ENCODE data around the gene REEP1.

Gene REEP1

DNA sequence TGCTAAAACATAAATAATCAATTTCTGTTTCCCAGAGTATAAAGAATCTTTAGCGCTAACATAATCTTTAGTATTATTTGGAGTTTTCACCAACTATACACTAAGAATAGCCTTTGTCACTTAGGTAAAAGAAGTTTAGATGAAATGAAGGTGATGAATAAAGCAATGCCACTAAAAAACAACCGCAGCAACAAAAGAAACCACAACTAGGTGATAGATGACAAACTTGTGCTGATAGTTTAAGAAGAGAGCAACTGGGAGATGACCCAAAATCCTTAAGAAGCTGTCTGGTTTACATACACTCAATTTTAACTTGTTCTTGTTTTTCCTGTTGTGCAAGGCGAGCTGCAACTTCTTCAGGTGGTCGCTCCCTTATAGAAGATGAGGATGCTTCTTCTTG lies 167.0 kb downstream of the REEP1 start:
- in situ Hi-C loops (cut with HindIII; ENCODE audit: low sequenced_read_pairs): no loop called here
- DNase-seq (ENCODE audit: low read depth): no peak
- TF ChIP-seq, protein P1, sequence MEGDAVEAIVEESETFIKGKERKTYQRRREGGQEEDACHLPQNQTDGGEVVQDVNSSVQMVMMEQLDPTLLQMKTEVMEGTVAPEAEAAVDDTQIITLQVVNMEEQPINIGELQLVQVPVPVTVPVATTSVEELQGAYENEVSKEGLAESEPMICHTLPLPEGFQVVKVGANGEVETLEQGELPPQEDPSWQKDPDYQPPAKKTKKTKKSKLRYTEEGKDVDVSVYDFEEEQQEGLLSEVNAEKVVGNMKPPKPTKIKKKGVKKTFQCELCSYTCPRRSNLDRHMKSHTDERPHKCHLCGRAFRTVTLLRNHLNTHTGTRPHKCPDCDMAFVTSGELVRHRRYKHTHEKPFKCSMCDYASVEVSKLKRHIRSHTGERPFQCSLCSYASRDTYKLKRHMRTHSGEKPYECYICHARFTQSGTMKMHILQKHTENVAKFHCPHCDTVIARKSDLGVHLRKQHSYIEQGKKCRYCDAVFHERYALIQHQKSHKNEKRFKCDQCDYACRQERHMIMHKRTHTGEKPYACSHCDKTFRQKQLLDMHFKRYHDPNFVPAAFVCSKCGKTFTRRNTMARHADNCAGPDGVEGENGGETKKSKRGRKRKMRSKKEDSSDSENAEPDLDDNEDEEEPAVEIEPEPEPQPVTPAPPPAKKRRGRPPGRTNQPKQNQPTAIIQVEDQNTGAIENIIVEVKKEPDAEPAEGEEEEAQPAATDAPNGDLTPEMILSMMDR (IDR thresholded peaks at IDR 0.05; ENCODE audit: low read depth, low read length, missing control alignments): no peak
- no peak overlapping the region for H3K4me3 ChIP-seq (ENCODE audit: low read depth, low read length)
